ENCODE results near the gene SLC18A2. TPM values are rescaled to one million over a fixed set of nuclear protein-coding genes. Genes with fewer than 3 reads are reported as not detected.

Gene SLC18A2
- total and polyA plus RNA-seq, 7 experiments from 2014 or later, result 0.71 to 6.1 (median 1.4) TPM; not detected in 3

DNA sequence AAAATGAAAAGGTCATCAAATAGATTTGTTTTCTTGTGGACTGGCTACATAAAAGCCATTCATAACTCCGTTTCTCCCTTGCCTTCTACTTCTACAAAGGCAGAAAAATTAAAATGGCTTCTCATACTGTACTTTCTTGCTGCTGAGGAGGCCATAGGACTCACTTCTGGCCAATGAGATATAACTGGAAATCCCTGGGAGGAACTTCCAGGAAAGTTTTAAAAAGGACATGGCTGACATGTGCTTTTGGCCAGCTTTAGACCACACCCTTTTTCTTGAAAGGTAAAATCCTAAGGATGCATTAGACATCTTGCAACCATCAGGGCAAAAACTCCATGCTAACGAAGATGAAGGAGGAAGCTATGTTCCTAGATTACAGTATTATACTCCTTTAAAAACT lies 75.8 kb downstream of the SLC18A2 start:
- intact Hi-C loops (cut with micrococcal nuclease), result no loop called here
- CTCF ChIA-PET, result interaction anchor here (0.6 kb wide), 1 partner anchor 123 kb away, joined by 3 read pairs; no protein-coding TSS in a partner anchor
- H3K36me3 ChIP-seq (ENCODE audit: control insufficient read depth in 2 of 3, insufficient read depth in 3 of 3, low read length in 3 of 3), result no peaks in the 10 kb centered on the region

DNA sequence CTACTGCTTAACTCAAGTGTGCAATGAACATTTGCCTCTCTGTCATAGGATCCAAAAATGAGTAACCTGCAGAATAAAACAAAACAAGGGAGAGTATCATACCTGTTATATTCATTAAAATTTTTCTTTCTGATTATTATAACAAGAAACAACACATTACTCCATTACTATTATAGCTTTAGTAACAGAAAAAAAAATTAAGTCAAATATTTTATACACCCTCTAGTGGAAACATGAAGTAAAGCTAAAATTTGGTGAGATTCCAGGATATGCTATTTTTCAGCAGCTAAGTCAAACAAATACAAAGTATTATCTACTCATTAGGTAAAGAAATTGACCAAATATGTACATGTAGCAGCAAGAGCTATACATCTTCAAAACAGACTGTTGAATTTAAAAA lies 78.0 kb downstream of the SLC18A2 start:
- Histone ChIP-seq H3K27ac (ENCODE audit: low read depth, low read length) (no peak overlapping the region), H3K27me3 (ENCODE audit: control insufficient read depth in 2 of 2, insufficient read depth in 2 of 2, low read length in 2 of 2) (no peaks in the 10 kb centered on the region), H3K36me3 (ENCODE audit: control insufficient read depth in 2 of 3, insufficient read depth in 3 of 3, low read length in 3 of 3) (no peaks in the 10 kb centered on the region), H3K9me3 (ENCODE audit: control insufficient read depth in 2 of 3, low read length in 3 of 3) (no peaks in the 10 kb centered on the region), H3K4me1 (ENCODE audit: control insufficient read depth in 2 of 2, insufficient read depth in 2 of 2, low read length in 2 of 2) (no peaks in the 10 kb centered on the region), H3K4me3 (ENCODE audit: low read length) (no peak overlapping the region)
- Mint-ChIP-seq H3K27me3 (no peaks in the 10 kb centered on the region), H3K4me1 (peaks cover 0 to 10% (median 6%) of the 10 kb centered on the region in 7 donors), H3K36me3 (peaks cover 2 to 29% (median 24%) of the 10 kb centered on the region in 5 donors), H3K4me3 (no peak overlapping the region), H3K9me3 (no peaks in the 10 kb centered on the region), H3K27ac (no peak overlapping the region)
- no peak for ATAC-seq
- ChIA-PET POLR2A (interaction anchor here (1.1 kb wide), 1 partner anchor 10 kb away, joined by 4 read pairs; no protein-coding TSS in a partner anchor), CTCF (interaction anchor here (0.7 to 2.6 kb wide), 5 partner anchors 9 to 110 kb away, joined by 3 to 40 read pairs (median 4); no protein-coding TSS in a partner anchor)
- DNase-seq, result peak in 1 of 9 donors; percentile 7
- intact Hi-C loops (cut with micrococcal nuclease), result no loop called here

More for the DNA sequence above, 75.8 kb downstream of the SLC18A2 start:
- Histone ChIP-seq H3K4me1 (ENCODE audit: control insufficient read depth in 2 of 2, insufficient read depth in 2 of 2, low read length in 2 of 2) (no peaks in the 10 kb centered on the region), H3K27ac (ENCODE audit: low read depth, low read length) (no peak overlapping the region), H3K27me3 (ENCODE audit: control insufficient read depth in 2 of 2, insufficient read depth in 2 of 2, low read length in 2 of 2) (no peaks in the 10 kb centered on the region), H3K9me3 (ENCODE audit: control insufficient read depth in 2 of 3, low read length in 3 of 3) (no peaks in the 10 kb centered on the region), H3K4me3 (ENCODE audit: low read length) (no peak overlapping the region)
- DNase-seq, result no peak
- POLR2A ChIA-PET, result no interaction called here
- Mint-ChIP-seq H3K36me3 (peaks cover 4 to 48% (median 37%) of the 10 kb centered on the region in 5 donors), H3K4me3 (no peak overlapping the region), H3K9me3 (no peaks in the 10 kb centered on the region), H3K27ac (no peak overlapping the region), H3K4me1 (peaks cover 5 to 19% (median 10%) of the 10 kb centered on the region in 7 donors), H3K27me3 (no peaks in the 10 kb centered on the region)
- ATAC-seq, result no peak

DNA sequence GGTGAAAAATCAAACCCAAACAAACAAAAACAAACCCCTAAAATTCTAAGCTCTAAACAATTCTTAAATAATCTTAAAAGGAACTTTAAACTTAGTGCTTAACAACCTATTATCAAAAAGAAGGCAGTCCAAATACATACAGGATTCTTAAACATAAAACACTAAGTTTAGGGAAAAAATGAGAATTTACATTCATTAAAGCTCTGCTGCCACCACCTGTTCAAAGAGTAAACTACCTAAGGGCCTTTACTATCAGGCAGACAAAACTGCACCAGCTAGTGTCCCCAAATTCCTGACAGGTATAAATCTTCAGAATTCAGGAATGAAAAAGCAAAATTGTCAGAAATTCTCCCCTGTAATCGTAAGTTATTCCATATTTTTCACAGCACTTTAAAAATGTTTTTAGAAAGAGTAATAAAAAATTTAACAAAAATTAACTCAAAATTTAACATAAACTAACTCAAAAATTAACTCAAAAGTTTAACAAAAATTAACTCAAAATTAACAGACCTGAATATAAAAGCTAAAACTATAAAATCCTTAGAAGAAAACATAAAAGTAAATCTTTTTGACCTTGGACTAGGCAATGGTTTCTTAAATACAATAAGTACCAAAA lies 79.2 kb downstream of the SLC18A2 start:
- no peaks in the 10 kb centered on the region for H3K27me3 Mint-ChIP-seq
- Histone ChIP-seq H3K4me1 (ENCODE audit: control insufficient read depth in 2 of 2, insufficient read depth in 2 of 2, low read length in 2 of 2) (no peaks in the 10 kb centered on the region), H3K36me3 (ENCODE audit: control insufficient read depth in 2 of 3, insufficient read depth in 3 of 3, low read length in 3 of 3) (no peaks in the 10 kb centered on the region), H3K27ac (ENCODE audit: low read depth, low read length) (no peak overlapping the region), H3K4me3 (ENCODE audit: low read length) (no peak overlapping the region), H3K9me3 (ENCODE audit: control insufficient read depth in 2 of 3, low read length in 3 of 3) (no peaks in the 10 kb centered on the region), H3K27me3 (ENCODE audit: control insufficient read depth in 2 of 2, insufficient read depth in 2 of 2, low read length in 2 of 2) (no peaks in the 10 kb centered on the region)
- ATAC-seq (no peak), DNase-seq (peak in 4 of 9 donors; percentile 11 to 34 (median 17))
- H3K36me3 Mint-ChIP-seq, result peaks cover 2 to 17% (median 13%) of the 10 kb centered on the region in 5 donors
- no peak overlapping the region for H3K27ac Mint-ChIP-seq
- peaks cover 0 to 10% (median 6%) of the 10 kb centered on the region in 7 donors for H3K4me1 Mint-ChIP-seq
- ChIA-PET POLR2A (no interaction called here), CTCF (interaction anchor here (0.8 to 2.6 kb wide), 7 partner anchors 8 to 104 kb away, joined by 3 to 40 read pairs (median 4); no protein-coding TSS in a partner anchor)
- no peaks in the 10 kb centered on the region for H3K9me3 Mint-ChIP-seq
- no peak overlapping the region for H3K4me3 Mint-ChIP-seq
- intact Hi-C loops (cut with micrococcal nuclease), result loop anchor here (1.0 to 2.0 kb wide), 2 partner anchors 49 to 104 kb away; no protein-coding TSS in a partner anchor

DNA sequence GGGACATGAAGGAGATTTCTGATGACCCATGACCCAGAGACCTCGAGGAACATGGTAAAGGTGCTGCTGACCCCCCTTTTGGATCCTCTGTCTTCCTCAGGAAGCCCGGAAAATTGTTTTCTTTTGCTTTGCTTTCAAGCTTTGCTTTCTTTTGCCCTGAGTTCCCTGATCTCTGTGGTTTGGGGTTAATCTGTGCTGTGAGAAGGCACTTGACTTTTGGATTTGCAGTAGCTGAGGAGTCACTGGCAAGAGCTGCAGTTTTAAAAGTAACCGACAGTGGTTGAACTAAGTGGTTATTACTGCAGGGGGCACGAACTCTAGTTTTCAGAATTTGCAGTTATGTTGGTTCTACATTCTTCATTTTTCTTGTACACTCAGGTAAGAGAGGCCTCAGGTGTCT lies 81.3 kb downstream of the SLC18A2 start:
- POLR2A ChIA-PET, result no interaction called here
- Mint-ChIP-seq H3K27ac (no peak overlapping the region), H3K9me3 (peaks cover 0 to 2% (median 0%) of the 10 kb centered on the region in 11 donors), H3K27me3 (no peaks in the 10 kb centered on the region), H3K4me3 (no peak overlapping the region), H3K4me1 (peaks cover 0 to 14% (median 6%) of the 10 kb centered on the region in 7 donors), H3K36me3 (peaks cover 10 to 26% (median 14%) of the 10 kb centered on the region in 5 donors)
- no peaks in the 10 kb centered on the region for H3K4me1 ChIP-seq (ENCODE audit: control insufficient read depth in 2 of 2, insufficient read depth in 2 of 2, low read length in 2 of 2)
- H3K36me3 ChIP-seq (ENCODE audit: control insufficient read depth in 2 of 3, insufficient read depth in 3 of 3, low read length in 3 of 3), result no peaks in the 10 kb centered on the region
- intact Hi-C loops (cut with micrococcal nuclease), result no loop called here
- no peaks in the 10 kb centered on the region for H3K9me3 ChIP-seq (ENCODE audit: control insufficient read depth in 2 of 3, low read length in 3 of 3)
- no peak overlapping the region for H3K4me3 ChIP-seq (ENCODE audit: low read length)
- no peak for DNase-seq
- ATAC-seq, result no peak
- CTCF ChIA-PET, result no interaction called here
- H3K27me3 ChIP-seq (ENCODE audit: control insufficient read depth in 2 of 2, insufficient read depth in 2 of 2, low read length in 2 of 2), result no peaks in the 10 kb centered on the region
- no peak overlapping the region for H3K27ac ChIP-seq (ENCODE audit: low read depth, low read length)

DNA sequence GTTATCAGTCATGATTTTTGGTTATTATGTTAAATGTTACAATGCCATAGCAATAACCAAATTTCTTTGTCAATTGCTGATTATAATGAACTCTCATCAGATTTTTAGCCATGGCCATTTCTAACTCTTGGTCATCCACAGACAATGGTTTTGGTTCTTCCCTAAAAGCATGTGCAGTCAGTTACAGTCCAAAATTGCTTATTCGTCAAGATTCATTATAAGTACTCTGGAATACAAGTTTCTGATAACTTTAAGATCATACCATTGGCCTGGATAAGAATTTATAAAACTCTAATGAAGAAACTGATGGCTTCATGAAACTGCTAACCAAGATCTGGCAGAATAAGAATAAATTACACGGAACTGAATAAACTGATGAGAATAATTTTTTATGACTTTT lies 83.5 kb downstream of the SLC18A2 start:
- Mint-ChIP-seq H3K9me3 (peaks cover 0 to 2% (median 0%) of the 10 kb centered on the region in 11 donors), H3K4me1 (peaks cover 0 to 16% (median under 1%) of the 10 kb centered on the region in 7 donors), H3K27ac (no peak overlapping the region), H3K36me3 (peaks cover 4 to 19% (median 10%) of the 10 kb centered on the region in 5 donors), H3K27me3 (no peaks in the 10 kb centered on the region), H3K4me3 (no peak overlapping the region)
- Histone ChIP-seq H3K27me3 (ENCODE audit: control insufficient read depth in 2 of 2, insufficient read depth in 2 of 2, low read length in 2 of 2) (no peaks in the 10 kb centered on the region), H3K4me1 (ENCODE audit: control insufficient read depth in 2 of 2, insufficient read depth in 2 of 2, low read length in 2 of 2) (no peaks in the 10 kb centered on the region), H3K9me3 (ENCODE audit: control insufficient read depth in 2 of 3, low read length in 3 of 3) (no peaks in the 10 kb centered on the region), H3K36me3 (ENCODE audit: control insufficient read depth in 2 of 3, insufficient read depth in 3 of 3, low read length in 3 of 3) (no peaks in the 10 kb centered on the region), H3K4me3 (ENCODE audit: low read length) (no peak overlapping the region), H3K27ac (ENCODE audit: low read depth, low read length) (no peak overlapping the region)
- no peak for ATAC-seq
- intact Hi-C loops (cut with micrococcal nuclease), result no loop called here
- ChIA-PET CTCF (interaction anchor here (0.7 to 1.0 kb wide), 2 partner anchors 108 to 1368 kb away, joined by 3 to 4 read pairs; no protein-coding TSS in a partner anchor), POLR2A (no interaction called here)
- DNase-seq, result no peak

DNA sequence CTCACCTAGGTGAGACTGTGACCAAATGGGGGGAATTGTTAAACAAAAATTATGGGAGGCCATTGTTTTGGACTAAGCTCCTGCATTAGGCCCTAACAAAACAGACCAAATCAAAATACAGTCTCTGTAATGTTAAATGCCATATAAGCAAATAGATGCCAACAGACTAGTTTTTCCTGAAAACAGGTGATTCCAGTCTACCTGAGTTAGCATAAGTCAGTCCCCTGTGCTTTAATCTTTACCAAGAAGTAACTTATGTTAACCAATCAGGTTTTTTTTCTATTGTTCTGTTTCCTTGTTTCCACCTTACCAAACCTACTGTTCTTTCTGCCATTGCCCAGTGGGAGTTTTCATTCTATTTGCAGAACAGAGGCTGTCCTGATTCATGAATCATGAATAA lies 86.3 kb downstream of the SLC18A2 start:
- H3K4me3 ChIP-seq (ENCODE audit: low read length), result no peak overlapping the region
- no peaks in the 10 kb centered on the region for H3K27me3 ChIP-seq (ENCODE audit: control insufficient read depth in 2 of 2, insufficient read depth in 2 of 2, low read length in 2 of 2)
- no peak overlapping the region for H3K4me3 Mint-ChIP-seq
- no peaks in the 10 kb centered on the region for H3K36me3 ChIP-seq (ENCODE audit: control insufficient read depth in 2 of 3, insufficient read depth in 3 of 3, low read length in 3 of 3)
- DNase-seq (no peak), ATAC-seq (no peak)
- CTCF ChIA-PET, result interaction anchor here (1.6 kb wide), 1 partner anchor 8 kb away, joined by 4 read pairs; no protein-coding TSS in a partner anchor
- intact Hi-C loops (cut with micrococcal nuclease), result no loop called here
- H3K36me3 Mint-ChIP-seq, result peaks cover 12 to 30% (median 20%) of the 10 kb centered on the region in 5 donors
- no peak overlapping the region for H3K27ac ChIP-seq (ENCODE audit: low read depth, low read length)
- no peaks in the 10 kb centered on the region for H3K27me3 Mint-ChIP-seq
- H3K4me1 Mint-ChIP-seq, result peaks cover 0 to 28% (median 7%) of the 10 kb centered on the region in 7 donors
- H3K9me3 ChIP-seq (ENCODE audit: control insufficient read depth in 2 of 3, low read length in 3 of 3), result no peaks in the 10 kb centered on the region
- POLR2A ChIA-PET, result no interaction called here
- no peaks in the 10 kb centered on the region for H3K4me1 ChIP-seq (ENCODE audit: control insufficient read depth in 2 of 2, insufficient read depth in 2 of 2, low read length in 2 of 2)
- H3K27ac Mint-ChIP-seq, result no peak overlapping the region
- peaks cover 0 to 2% (median 0%) of the 10 kb centered on the region in 11 donors for H3K9me3 Mint-ChIP-seq

All from naive thymus-derived CD4-positive, alpha-beta T cell (primary cell).